Measurements from ENCODE around the gene PRKG1.
"Not testable (repeated sequence)": the region's sequence is repeated elsewhere in the genome, so short reads cannot be mapped to it uniquely, and the experiment has no call there.

PRKG1 gene

DNA sequence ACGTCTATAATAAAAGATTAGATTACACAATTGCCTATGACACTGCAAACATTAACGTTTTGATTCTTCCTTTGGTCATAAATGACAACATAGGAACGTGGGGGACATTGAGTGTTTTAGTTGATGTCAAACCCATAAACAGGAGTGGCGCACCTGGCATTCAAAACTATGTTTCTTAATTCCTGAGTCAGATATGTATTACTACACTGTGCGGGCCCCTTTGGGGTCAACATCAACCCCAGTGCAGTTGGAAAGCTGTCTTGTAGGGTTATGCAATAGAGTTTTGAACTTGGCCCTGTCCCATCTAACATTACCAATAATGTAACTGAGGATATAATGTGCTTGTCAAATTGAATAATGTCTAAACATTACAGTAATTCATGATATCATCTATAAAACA is 468.6 kb downstream of the PRKG1 start:
- no peak for DNase-seq

DNA sequence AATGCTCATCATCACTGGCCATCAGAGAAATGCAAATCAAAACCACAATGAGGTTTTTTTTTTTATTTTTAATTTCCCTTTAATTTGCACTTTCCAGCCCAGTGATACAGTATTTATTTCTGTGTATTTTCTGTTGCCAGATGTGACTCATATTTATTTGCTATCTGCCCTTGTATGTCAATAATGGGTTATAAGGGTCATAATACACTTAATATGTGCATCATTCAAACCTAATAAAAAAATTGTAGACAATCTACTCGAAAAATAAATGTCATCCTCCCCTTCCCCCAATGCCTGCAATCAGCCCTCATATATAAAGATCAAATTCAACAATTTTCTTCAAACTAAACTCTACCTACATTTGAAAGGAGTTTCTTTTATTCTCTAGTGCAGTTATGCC is 470.6 kb downstream of the PRKG1 start:
- DNase-seq, result no peak

DNA sequence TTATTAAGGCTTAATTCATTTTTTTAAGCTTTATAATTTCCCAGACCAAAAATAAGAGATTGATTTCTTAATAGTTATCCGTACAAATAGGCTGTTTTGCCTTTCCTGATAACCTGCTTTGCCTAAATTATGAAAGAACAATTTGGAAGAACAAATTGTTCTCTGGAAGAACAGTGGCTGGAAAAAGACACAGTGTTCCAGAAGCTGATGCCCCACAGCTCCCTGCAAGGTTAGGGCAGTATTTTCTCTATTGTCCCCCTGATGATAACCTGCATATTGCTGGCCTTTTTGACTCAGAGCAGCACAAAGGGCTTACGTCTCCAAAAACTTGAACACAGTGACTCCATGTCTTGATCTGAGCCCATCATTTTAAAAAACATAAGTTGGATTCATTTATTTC is 473.7 kb downstream of the PRKG1 start:
- no peak for DNase-seq

DNA sequence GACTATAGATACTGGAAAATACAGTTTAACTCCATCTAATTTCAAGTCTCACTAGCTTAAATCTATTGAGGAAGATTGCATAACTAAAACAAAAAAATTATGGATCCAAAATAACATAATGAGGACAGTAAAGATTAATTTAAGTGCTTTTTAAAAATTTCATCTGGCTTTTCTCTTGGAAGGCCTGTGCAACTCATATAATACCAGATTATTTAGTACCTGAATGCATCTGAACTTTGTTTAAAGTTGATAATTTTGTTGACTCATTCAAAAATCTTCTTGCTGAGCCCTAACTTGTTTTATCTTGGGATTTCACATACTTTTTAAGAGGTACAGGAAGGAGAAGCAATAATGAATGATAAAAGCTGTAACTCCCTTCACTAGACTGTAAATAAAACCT is 478.6 kb downstream of the PRKG1 start:
- DNase-seq, result no peak

DNA sequence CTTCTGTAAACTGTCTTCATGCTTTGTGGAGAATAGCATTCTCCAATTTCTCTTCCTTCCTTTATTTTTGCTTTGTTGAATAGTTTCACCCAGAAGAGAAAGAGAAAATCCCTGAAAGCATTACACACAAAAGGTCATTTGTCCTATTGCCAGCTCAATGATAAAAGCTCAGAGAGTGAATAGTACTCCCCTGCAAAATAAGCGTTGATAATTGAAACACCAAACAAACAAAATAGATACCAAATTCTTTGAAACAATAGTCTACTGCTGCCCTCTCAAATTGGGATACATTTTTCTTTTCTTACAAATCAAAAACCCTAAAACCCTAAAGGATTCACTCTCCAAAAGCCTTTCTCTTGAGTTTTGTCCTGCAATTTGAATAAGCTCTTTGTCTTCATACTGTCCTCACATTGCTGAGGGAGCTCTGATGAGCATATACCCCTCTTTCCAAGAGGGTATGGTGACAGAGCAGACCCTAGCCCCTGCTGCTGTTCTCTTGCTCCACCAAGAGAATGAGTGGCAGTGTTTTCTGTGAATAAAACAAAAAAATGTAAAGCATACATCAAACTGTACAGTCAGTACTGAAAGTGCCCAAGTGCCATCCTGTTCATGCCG is 490.7 kb downstream of the PRKG1 start:
- no peak for DNase-seq

DNA sequence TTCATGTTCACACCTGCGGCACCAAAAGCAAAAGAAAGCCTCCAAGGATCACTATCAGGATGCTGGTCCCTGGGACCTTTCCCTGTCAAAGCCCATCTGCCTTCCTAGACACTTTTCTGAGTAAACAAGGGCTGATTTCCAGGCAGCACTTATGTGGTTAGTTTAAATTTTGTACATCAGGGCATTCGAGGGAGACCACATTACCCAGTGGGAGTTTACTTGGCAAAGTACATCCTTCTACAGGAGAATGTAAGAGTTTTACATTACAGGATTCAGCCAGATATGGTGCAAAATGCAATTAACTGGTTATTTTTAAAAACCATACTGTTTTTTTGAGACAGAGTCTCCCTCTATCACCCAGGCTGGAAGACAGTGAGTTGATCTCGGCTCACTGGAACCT is 493.0 kb downstream of the PRKG1 start:
- no peak for DNase-seq

DNA sequence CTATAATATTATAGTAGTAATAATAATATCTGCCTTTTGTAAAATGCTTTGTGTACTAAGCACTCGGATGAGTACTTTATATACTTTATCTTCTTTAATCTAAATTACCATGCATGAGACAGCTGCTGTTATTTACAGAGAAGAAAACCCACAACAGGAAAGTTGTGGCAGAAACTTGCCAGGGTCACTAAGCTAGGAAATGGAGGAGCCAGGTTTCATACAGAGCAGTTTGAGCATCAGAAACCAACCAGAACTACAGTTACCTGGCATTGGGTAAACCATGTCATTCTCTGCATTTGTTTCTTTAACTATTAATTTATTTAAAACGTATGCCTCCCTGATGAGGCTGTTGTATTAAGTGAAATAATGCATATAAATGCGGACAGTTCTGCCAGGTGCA is 495.2 kb downstream of the PRKG1 start:
- DNase-seq, result no peak

DNA sequence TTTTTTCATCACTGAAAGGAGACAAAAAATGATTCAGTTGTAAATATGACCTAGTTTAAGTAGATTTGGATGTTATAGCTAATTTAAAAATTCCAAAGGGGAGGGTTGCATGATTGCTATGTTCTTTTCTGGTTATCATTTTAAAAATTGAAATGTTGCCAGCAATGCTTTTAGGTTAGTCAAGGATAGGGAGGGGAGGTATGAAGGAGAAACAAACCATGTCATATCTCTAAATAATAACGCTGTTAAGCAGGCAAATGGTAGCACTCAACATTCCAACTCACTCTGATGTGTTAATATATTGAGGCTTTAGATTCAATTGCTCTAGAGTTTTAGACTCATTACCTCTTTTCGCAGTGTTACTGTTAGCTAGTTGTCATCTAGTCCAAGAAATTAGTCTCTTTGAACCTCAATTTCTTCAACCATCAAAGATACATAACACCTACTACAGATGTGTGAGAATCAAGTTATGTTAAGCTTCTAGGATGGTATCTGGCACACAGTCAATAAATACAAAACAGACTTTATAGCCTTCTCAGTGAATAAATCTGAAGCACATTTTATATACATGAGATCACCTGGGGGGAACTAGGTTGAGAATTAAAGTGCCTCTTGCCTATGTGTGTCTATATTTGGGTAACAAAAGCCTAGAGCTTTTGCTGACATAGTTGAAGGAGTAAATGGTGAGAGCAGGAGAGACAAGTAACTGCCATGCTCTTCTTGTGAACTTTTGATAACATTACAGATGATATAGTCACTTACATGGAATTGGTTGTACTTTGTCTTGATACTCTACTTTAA is 500.2 kb downstream of the PRKG1 start:
- no peak for DNase-seq

DNA sequence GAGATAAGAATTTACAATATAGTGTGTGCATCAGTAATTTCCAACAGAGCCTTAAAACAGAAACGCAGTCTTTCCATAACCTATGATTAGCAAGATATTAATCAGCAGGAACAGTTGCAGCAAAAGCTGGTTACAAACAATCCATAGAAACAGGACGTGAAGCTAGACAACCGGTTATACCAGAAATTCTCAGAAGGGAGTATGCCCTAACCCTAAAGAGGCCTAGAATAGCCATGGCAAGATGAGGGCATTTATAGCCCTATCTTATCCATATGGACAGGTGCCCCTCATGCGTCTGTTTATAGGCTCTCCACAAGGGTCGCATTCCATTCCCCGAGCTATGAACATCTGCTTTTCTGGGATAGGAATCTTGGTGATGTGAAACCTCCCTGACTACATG is 506.9 kb downstream of the PRKG1 start:
- DNase-seq, result not testable (repeated sequence)

DNA sequence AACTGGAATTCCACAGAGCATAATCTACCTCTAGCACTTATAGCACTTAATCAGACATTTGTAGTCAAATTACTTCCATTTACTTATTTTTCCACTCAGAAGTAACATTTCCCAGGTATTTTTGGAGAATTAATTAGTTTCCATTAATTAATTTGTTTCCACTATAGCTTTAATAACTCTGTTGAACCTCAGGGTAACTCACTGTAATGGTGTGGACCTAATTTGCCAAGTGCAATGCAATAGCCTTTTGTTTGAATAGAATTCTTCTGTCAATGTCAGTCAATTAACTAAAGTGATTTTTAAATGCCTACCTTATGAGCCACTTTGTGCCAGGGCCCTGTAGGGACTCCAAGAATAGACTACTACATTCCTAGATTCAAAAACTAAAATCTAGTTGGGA is 509.7 kb downstream of the PRKG1 start:
- DNase-seq, result no peak

DNA sequence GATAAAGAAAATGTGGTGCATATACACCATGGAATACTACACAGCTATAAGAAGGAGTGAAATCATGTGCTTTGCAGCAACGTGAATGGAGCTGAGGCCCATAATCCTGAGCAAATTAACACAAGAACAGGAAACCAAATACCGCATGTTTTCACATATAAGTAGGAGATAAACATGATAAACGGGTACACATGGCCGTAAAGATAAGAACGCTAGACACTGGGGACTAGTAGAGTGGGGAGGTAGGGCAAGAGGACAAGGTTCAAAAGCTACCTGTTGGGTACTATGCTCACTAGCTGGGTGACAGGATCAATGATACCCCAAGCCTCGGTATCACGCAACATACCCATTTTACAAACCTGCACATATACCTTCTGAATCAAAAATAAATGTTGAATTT is 511.5 kb downstream of the PRKG1 start:
- no peak for DNase-seq

DNA sequence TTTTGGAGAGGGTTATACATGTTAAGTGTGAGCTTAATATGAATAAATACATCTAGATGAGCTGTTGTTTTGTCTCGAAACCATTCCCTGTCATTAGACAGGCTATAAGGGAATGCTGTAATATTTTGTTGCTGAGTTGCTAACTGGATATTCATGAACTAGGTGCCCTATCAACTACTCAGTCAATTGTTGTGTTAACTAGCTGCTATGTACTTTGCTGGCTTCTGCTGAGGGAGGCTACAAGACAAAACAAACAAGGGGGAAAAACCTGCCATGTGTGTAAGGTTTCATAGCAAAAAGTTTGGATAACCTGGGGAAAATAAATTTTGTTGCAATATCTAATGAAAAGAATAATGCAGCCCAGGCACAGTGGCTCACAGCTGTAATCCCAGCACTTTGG is 514.7 kb downstream of the PRKG1 start:
- no peak for DNase-seq

DNA sequence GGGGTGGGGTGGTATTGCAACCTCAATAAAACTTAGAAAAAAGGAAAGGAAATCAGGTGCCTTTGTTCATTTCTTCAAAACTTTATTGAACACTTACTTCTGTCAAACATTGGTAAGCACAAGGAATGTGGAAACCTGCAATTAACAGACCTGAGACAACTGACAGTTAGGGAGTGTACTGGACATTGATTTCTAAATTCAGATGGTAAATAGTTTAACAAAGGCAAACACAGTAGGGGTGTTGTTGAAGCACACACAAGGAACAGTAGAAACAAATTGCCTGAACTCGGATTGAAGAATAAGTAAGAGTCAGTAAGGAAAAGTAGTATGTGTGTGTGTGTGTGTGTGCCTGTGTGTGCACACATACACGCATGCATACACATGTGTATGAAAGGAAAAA is 516.5 kb downstream of the PRKG1 start:
- no peak for DNase-seq

DNA sequence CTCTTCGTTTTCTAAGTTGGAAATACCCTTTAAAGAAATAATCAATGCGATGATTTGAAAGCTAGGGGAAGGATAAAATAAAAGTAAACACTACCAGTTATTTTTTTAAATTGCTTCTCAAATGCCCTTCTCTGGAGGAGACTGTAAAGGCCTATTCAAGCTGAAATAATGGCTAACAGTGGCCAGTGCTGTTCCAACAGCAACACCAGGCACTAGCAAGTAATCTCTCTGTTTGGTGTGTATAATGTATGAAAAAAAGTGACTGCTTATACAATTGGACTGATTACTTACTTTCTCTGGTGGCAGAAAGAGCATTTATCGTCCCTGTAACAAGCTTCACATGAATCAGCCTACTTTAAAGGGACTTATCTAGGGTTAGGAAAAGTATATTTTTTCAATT is 522.4 kb downstream of the PRKG1 start:
- no peak for DNase-seq

DNA sequence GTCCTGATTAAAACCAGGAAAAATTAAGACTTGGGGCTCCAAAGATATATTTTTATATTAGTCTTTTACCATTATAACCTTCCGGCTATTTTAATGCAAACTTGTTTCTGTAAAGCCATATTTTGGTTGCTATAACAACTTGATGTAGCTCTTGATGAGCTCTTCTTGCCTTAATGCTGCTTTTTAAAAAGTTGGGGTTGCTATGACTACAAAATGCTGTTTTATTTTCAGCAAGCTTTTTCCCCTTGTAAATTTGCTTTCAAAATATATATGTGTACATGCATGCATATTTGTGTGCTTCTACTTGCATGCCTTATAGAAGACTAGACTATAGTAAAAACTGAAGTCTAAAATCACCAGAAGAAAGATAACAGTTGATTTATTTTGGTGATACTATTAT is 525.4 kb downstream of the PRKG1 start:
- DNase-seq, result no peak

DNA sequence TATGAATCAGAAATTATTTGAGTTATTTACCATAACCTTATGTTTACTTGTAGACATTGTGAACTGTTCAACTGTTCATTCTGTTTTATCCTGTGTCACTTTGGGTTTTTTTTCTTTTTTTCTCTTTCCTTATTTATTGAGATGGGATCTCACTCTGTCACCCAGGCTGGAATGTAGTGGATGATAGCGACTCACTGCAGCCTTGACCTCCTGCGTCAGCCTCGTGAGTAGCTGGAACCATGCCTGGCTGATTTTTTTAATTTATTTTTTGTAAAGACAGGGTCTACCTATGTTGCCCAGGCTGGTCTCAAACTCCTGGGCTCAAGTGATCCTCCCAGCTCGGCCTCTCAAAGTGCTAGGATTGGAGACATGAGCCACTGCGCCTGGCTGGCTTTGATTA is 528.0 kb downstream of the PRKG1 start:
- DNase-seq, result no peak

DNA sequence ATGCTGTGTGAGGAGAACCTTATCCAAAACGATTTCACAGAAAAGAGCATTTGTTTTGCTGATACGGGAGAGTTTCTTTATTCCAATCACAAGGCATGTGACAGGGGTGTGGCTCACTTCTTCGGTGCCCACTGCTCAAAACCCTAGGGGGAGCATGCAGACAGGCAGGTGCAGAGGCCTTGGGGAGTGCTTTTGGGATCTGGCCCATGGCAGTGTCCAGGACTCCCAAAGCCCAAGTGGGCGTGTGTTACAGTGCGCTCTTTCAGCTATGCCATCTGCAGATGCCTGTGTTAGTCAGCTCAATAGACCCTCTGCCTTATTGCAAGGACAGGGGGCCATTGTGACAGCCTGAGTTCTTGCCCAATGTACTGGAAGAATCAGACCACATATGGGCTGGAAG is 530.3 kb downstream of the PRKG1 start:
- DNase-seq, result no peak

DNA sequence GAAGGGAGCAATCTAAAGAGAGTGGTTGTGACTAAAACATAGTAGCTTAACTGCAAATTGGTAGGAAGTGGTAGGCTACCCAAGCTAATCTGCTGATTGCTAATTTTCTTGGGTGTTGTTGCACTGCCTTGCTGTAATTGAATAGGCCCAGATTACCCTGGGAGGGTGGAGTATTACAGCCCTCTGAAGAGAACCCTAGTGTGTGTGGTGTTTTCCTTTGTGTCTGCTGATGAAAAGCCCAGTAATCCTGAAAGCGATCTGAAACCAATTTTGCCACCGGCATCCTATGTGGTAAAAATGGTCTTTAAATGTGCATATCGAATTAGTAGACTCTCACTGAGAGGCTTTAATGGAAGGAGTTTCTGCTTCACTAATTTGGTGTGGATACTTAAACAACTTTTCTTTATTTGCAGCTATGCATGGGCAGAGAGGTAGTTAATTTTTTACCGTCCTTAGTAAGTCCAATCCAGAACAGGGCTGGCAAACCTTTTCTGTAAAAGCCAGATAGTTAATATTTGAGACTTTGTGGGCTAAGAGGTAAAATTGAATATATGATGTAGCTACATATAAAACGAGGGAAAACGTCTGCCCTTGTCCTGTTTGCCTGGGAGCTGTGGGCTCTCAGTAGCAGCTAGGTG is 532.7 kb downstream of the PRKG1 start:
- DNase-seq, result no peak

DNA sequence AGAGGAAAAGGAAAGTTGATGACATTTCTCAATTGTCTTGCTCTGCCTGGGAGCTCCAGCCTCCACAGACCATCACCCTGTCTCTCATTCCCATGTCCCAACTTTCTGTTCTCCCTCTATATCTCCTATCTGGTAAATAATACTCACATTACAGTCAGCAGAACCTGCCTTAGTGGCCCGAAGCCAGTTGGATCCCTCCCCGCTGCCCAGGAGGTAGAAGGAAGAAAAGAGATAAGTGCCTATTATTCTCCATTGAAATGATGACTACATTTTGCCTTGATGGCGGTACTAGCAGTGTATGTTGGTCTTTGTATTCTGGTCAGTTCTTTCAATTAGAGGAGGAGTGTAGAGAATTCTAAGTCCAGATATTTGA is 533.2 kb downstream of the PRKG1 start:
- DNase-seq, result no peak

DNA sequence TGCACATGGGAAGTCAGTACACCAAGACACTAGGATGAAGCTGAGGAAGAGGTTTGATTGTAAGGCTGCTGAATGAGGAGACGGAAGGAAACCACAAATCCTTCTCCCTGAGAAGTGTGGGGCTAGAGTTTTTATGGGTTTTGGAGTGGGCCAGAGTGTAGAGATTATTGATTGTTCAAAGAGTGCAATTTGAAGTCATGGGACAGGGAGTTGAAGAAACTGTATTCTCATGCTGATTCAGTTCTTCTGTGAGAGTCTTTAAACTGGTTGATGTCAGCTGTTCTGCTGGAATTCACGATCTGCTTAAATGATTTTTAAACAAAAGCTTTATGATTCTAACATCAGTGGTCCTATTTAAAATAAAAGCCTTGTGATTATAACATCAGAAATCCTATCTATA is 533.9 kb downstream of the PRKG1 start:
- DNase-seq, result no peak

DNA sequence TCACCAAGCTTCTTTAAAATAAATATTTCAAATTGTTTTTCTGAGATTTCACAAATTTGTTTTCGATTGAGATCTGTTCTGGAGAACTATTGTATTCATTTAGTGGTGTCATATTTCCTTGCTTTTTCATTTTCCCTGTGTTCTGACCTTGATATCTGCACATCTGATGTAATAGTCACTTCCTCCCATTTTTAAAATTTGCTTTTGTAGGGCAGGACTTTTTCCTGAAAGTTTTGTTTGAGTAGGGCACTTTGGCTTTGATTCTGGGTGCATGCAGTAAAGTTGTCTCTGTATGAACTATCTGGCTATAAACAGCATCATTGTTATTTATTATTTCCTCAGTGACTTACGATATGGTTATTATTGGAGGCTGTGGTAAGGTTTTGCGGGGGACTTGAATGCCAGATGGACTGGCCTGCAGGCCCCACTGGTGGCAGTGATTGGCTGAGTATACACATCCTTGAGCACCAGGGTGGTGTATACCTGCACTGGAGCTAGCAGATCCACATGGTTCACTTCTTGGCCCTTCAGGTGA is 541.5 kb downstream of the PRKG1 start:
- DNase-seq, result no peak

DNA sequence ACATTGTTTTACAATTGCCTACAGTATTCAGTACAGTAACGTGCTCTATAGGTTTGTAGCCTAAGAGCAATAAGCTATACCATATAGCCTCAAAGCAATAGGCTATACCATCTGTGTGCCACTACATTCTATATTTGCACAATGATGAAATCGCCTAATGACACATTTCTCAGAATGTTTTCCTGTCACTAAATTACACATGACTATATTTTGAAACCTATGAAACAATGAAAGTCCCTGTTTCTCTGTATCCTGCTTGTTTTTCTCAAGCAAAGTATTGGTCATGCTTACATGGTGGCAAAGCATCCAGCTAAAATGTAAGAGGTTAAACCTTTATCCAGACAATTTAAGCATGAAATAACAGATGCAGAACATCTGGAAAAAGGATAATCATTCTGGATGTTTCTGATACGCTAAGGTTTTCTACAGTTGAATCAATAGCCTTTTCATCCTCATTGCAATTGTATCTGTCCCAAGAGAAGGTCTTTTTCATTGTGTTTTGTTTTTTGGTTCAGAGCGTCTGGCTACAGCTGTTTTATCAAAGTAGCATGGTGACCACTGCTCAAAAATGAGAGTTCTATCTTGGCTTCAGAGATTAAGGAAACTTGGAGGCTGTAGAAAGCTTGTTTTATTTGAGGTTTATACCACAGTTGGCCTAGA is 543.4 kb downstream of the PRKG1 start:
- DNase-seq, result no peak

DNA sequence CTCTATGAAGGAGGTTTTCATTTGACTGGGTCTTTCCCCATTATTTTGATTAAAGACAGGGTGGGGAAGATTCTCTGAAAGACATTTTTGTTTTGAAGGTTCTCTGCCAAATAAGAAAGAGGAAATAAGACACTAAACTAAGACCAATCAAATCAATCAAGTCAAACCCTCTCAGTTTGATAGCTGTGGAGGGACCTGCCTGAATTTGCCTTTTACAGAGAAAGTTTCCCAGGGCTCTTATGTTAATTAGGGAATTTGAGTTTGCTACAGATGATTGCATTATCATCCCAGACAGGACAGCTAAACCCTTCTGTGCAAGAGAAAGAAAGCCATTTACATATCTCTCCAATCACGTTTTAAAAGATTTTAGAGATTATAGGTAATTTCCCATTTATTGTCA is 545.1 kb downstream of the PRKG1 start:
- DNase-seq, result no peak

DNA sequence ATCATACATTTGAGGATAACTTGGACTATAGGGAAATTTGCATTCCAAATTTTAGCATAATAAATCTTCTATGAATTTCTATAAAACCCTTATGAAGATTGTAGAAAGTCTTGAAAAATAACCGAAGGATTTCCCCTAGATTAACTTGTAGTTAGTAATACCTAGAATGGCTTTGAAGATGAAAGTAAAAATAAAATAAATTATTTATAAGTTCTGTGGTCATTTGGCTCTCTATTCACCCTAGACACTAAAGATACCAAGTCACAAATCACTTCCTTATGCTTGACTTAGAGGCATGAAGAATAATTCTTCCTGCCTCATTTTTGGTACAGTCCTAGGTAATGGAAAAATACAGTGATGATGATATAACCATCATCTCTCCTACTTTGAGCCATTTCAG is 545.8 kb downstream of the PRKG1 start:
- no peak for DNase-seq
